GM19468 (cell line): ENCODE results near the gene SCP2.
"Not testable (repeated sequence)": the region's sequence is repeated elsewhere in the genome, so short reads cannot be mapped to it uniquely, and the experiment has no call there.

Source experiments
- ATAC-seq: cut with Tn5 transposase; IDR thresholded peaks from one replicate; pipeline ENCODE4 v1.9.1; 2021; ENCODE audit warnings: mild to moderate bottlenecking, moderate library complexity, moderate number of reproducible peaks; ENCODE audit not compliant: unreplicated experiment; ENCODE audit errors: extremely low read depth

SCP2 gene

GRCh38 chr1:52916241-52916975 lies 10.7 kb upstream of the SCP2 start:
- ATAC-seq, result no peak

DNA sequence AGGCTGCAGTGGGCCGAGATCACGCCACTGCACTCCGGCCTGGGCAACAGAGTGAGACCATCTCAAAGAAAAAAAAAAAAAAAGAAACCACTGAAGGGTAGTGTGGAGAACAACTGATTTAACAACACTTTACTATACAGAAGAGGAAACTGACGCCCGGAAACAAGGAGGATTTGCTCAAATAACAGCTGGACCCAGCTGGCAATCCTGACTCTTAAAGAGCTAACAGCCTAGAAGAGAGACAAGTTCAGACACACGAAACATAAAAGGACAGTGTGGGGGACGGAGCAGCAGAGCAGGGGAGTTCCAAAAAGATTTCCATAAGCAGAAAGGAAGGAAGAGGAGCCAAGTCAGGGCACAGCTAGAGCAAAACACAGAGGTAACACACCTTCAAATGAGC lies 9.9 kb upstream of the SCP2 start:
- ATAC-seq, result no peak

GRCh38 chr1:52917581-52917980 lies 9.5 kb upstream of the SCP2 start:
- no peak for ATAC-seq

- ATAC-seq, result no peak
These were observed 8.9 kb upstream of the SCP2 start for GRCh38 chr1:52918201-52918600.

DNA sequence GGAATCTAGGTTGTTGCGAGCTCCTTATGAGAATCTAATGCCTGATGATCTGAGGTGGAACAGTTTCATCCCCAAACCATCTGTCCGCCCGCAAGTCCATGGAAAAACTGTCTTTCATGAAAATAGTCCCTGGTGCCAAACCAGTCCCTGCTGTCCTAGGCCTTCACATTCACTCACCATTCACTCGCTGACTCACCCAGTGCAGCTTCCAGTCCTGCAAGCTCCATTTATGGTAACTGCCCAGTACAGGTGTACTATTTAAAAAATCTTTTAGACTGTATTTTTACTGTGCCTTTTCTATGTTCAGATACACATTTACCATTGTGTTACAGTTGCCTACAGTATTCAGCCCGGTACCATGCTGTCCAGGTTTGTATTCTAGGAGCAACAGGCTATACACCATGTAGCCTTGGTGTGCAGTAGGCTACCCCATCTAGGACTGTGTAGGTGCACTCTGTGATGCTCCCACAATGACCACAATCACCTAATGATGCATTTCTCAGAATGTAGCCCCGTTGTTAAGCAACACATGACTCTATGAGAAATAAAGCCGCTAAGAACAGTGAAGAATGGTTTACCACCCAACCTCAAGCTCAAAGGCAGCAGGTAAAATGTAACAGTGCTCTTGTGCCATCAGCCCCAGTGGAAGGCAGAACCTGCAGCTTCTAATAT lies 7.9 kb upstream of the SCP2 start:
- no peak for ATAC-seq

GRCh38 chr1:52919723-52920483 lies 7.2 kb upstream of the SCP2 start:
- no peak for ATAC-seq

DNA sequence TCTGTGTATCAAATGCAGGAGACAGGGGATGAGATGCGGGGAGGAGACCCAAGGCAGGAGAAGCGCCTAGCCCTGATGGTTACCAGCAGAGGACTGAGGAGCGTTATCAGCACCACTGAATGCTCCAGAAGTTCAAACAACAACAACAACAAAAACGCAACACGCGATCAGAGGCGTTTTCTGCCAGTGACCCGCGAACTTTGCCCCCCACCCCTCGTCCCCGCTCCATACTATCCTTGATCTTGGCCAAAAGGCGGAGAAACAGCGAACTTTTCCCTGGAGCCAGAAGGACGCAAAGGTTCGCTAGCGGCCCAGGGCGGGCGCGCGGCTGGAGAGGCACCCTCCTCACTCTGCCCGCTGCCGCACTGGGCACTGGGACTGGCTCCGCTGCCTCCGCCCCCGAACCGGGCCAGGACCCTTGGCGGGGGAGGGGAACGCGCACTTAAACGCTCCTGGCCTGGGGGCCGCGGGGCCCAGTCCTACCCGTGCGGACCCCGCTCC lies 6.2 kb upstream of the SCP2 start:
- no peak for ATAC-seq

GRCh38 chr1:52925571-52926005 lies 1.5 kb upstream of the SCP2 start:
- no peak for ATAC-seq

DNA sequence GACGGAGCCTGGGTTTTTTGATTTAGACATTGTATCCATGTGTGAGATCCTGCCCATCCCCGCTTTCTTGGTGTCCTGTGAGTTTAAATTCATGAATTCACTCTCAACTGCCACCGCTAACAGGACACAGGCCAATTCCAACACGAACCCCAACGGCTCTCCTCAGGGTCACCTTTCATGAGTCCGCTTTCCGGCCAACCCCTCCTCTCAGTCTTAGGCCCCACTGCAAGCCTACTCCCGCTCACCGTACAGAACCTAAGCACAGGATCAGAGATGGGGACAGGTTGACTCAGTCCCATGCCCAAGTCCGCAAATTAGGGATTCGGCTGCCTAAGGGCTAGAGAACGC lies 238 bp upstream of the SCP2 start:
- no peak for ATAC-seq

DNA sequence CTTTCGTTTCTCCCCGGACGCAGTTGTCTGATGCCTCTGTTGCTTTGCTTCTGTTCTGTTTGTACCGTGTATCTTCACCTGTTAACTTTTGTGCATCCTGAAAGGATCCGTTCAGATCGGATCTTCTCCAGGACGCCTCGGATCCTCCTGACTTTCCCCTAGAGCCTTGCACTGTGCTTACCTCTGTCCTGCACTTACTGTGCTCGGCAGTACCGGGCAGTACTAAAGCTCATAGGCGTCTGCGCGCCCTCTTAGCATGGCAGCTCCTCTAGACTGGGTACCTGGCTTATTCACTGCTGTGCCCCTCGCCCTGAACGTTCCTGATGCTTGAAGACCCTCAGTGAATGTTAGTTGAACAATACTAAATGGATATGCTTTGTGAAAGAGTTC lies 934 bp downstream of the SCP2 start:
- ATAC-seq, result no peak

GRCh38 chr1:52929019-52929418 lies 1.9 kb downstream of the SCP2 start:
- ATAC-seq, result no peak

- ATAC-seq, result no peak
These were observed 10.5 kb downstream of the SCP2 start for GRCh38 chr1:52937433-52938182.

DNA sequence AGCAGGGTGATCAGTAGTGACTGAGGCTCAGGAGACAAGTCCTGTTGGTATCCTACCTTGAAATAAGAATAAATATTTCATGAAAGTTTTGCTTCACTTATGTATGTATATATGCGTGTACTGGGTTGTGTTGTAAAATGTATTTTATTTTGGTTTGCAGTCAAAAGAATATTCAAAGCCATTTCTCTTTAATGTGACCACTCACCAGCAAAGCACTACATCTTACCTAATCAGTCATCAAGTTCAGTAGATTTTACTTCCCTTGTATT lies 11.0 kb downstream of the SCP2 start:
- no peak for ATAC-seq

GRCh38 chr1:52943876-52944416 lies 16.9 kb downstream of the SCP2 start:
- ATAC-seq, result no peak

- ATAC-seq, result no peak
These were observed 17.5 kb downstream of the SCP2 start for GRCh38 chr1:52944566-52944965.

DNA sequence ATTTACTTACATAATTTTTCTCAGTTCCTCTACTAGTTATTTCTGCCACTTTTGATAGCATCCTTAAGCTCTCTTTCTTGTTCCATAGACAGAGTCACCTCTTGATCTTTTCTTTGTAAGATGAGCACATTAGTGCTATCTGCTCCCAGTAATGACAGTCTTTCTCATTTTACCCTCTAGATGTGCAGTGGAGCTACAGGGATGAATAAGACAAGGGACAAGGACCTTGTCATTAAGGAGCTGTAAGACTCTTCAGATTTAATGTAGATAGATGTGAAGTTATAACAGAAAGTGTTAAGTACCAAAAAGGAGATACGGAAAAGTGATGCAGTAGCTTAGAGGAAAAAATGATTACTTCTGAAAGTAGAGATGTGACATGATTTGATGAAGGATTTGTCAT lies 20.4 kb downstream of the SCP2 start:
- ATAC-seq, result no peak

DNA sequence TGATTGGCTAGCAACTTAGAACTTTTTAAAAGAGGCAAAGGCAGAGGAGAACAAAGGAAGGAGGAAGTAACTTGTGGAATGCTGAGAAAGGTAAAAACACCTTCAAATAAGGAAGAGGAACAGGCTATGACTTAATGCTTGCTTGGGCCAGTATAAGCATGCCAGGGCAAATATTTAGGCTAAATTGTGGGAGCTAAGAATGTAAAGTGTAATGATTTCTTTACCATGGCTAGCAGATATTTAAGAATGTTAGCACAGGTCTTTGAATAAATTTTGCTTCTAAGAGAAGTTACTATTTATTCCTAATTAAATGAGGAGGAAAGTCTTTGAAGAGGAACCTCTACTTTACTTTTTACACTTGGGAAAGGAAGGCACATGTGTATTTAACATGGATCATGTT lies 22.5 kb downstream of the SCP2 start:
- ATAC-seq, result not testable (repeated sequence)

- no peak for ATAC-seq
These were observed 25.0 kb downstream of the SCP2 start for GRCh38 chr1:52952112-52952511.

GRCh38 chr1:52955129-52955970 lies 28.3 kb downstream of the SCP2 start:
- ATAC-seq, result no peak

DNA sequence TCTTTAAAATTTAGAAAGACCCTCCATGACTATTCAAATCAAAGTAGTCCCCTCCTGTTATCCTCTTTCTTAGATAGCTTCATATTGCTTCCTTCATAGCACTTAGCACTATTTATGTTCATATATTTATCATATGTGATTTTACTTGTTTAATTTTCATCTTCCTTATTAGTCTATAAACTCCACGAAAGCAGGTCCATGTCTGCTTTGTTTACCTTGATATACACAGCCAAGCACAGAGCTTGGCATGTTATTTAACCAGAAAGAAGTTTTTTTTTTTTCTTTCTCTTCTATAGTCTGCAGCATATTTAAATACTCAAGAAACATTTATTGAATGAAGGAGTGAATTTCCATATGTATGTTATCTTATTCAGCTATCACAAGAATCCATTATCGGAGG lies 36.0 kb downstream of the SCP2 start:
- ATAC-seq, result no peak
